Effector CD8-positive, alpha-beta T cell (primary cell): Measurements from ENCODE around the gene TCERG1L.

Experiments used
- DNase-seq: peaks from one replicate; lab custom pipeline; 2025; lab: John Stamatoyannopoulos, UW

Gene TCERG1L

DNA sequence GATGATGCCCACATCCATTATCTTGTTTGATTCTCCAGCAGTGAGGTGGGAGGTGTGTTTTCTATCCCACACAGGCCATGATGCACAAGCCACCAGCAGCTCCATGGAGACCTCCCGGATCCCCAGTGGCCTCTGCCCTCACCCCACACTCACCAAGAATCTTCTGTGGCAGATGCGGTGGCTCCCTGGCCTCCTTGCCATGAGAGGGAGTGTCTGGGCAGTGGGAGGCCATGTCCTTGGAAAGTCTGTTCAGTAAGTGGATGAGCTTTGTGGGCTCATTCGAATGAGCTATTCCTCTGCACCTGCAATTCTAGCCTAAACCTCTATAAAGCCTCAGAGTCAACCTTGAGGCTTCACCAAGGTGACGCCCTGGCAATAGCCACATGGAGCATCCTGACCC lies 243.8 kb downstream of the TCERG1L start:
- no peak for DNase-seq

DNA sequence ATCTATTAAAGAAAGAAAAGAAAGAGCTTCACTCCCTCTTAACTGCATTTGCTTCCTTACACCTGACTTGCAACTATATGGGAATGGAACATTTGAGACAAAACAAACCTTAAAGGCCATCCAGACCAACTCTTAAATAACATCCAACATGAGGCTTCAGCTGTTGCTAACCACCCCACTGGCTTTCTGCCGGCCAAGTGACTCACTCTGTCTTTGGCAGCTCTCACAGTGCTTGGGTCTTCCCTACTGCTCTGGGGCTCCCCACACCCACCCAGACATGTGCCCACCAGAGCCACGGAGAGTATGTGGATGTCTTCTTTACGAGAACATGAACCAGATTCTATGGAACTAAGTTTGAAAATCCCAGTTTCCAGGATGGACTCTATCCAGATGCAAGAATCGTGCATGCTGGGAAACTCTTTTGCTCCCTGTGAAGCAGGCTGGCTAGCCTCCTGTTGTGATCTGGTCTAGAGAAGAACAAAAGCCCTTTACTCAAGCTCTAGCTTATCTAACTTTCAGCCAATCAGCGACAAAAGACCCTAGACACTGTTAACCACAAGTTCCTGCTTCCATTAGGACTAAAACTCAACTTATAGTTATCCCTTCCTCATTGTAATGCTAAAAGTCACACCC lies 245.7 kb downstream of the TCERG1L start:
- no peak for DNase-seq

DNA sequence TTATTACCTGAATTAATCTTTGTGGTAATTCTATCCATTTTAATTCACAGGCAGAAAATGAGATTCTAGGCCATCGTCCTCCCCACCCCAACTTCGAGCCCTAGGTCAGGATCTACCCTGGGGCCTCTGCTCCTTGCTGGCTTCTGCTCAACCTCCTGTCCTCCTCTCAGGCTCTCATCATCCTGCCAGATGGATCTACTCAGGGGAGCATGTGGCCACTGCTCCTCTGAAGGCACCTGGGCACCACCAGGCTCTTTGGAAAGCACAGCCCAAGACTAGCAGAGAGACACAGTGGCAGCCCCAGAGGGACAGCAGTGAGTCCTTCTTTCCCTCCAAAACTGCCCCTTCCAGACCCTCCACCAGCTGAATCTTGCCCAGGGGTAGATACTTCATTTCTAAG lies 248.2 kb downstream of the TCERG1L start:
- DNase-seq, result no peak

DNA sequence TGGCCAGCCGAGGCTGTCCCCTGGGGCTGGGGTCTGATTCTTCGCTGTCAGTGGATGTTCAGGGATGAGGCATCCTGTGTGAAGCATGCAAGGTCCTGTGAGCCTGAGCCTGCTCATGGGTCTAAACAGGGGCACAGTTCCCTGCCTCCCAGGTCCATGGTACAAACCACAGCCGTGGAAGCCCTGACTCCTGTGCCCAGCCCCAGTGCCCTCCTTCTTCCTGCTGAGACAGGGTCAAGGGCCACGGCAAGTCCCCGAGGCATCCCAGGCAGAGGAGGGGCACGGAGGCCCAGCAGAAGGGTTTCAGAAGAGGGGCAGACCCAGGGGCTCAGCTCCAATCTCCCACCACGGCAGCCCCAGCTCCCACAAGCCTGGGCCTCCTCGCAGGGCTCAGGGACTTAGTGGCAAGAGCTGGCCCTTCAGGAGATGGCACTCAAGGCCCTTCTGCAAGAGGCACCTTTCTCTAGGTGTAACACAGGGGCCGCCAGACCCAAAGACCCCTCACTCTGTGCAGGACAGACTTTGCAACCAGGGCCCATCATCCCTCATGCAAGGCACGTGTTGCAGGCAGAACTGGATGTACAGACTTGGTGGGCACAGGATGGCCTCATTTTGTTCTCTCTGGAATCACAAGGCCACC lies 248.8 kb downstream of the TCERG1L start:
- no peak for DNase-seq

DNA sequence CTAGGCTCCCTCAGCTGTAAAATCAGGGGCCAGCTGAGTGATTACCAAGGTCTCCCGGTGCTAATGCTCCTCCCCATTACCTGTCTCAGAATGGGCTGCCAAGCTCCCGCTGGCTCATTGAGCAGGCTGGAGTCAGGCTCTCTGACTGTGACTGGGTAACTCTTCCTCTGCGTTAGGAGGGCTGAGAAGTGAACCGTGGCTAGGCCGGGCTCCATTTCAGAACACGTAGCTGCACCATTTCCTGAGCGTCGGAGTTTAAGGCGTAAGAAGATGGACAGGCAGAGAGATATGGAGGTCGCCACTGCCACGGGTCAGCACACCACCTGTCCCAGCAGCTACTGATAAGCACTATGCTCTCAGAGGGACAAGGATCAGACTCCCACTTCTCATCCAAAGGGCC lies 250.3 kb downstream of the TCERG1L start:
- no peak for DNase-seq

DNA sequence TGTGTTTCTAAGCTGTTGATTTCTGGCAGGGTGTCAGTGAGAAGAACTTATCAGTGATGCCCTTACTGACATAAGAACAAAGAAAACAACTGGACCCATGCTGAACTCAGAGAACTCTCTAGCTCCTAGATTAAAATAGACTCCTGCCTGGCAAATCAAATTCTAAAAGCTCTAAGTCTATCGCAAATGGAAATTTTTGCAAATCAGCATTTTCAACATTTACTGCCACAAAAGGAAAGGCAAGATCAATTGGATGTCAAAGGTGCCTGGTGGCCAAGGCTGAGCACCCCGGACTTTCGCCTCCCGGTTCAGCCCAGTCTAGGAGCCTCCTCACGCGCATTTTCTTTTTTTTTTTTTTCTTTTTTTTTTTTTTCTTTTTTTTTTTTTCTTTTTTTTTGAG lies 251.6 kb downstream of the TCERG1L start:
- no peak for DNase-seq

DNA sequence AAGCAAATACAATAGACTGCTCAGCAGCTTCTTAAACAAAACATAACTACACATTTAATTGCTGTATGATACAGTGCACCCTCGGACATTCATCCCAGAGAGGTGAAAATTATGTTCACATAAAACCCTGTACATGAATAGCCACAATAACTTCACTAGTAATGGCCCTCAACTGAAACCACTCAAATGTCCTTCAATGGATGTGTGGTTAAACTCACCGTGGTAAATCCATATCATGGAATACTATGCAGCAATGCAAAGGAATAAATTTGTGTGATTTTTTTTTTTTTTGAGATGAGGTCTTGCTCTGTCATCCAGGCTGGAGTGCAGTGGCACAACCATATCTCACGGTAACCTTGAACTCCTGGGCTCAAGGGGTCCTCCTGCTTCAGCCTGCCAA lies 252.7 kb downstream of the TCERG1L start:
- DNase-seq, result no peak

DNA sequence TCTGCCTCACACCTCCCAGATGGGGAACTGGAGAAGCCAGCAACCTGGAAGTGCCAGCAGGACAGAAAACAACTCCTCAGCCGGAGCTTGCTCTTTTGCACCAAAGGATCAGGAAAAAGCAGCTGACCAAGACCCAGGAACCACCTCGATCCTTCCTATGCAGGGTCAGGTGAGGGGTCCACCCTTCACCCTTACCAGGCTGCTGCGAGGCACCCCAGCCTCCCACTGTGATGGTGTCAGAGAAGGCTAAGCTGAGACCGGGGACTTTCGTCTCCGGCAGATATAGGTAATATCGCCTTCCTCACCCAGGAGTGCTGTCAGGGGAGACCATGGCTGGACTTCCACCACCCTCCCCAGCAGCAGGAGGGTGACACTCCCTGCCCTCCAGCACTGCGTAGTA lies 254.7 kb downstream of the TCERG1L start:
- no peak for DNase-seq

DNA sequence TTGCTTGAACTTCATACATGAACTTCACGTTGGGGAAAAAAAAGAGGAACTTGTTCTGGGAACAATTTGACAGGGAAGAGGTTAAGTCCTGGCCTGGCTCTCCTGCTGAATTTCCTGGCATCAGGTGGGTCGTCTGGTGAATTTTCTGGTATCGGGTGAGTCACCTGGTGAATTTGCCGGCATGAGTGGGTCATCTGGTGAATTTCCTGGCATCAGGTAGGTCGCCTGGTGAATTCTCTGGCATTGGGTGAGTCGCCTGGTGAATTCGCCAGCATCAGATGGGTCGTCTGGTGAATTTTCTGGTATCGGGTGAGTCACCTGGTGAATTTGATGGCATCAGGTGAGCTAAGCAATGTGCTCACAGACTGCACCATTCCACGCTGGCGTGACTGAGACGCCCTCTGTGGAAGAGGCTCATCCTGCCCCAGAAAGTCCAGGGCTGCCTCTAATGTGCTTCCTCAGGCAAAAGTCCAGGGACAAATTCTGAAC lies 255.4 kb downstream of the TCERG1L start:
- no peak for DNase-seq

DNA sequence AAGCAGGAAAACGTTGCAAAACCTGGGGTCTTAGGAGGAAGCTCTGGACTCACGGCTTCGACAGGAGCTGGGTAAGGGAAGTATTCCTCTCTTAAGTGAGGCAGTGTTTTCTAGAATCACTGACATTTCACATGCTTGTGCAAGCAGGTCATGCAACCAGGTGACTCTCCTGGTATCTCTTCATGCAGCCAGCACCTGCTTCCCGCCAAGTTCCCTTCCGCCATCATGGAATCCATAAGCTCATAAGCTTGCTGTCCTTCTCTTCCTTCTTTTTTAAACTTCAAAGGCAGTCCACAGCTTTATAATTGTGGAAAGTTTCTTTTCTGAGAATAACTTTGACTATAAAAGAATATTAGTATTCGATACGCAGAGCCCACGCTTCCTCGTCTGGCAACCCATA lies 256.1 kb downstream of the TCERG1L start:
- no peak for DNase-seq

DNA sequence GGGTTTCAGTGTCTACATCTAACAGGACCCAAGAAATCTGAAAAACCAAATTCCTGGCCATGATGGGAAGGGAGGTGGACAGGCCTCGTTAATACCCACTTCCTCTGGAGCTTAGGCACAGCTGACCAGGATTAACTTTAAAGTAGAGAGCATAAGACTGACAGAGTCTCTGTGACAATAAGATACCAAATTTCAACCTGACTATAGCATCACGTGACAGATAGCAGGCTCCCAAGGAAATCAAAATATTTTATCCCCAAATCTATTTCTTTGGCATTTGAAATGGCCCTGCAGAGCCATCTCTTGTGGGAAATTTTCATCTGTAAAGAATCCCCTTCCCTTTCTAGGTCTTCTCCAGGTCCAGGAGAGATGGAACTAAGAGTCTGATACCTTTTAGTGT lies 258.3 kb downstream of the TCERG1L start:
- DNase-seq, result no peak

DNA sequence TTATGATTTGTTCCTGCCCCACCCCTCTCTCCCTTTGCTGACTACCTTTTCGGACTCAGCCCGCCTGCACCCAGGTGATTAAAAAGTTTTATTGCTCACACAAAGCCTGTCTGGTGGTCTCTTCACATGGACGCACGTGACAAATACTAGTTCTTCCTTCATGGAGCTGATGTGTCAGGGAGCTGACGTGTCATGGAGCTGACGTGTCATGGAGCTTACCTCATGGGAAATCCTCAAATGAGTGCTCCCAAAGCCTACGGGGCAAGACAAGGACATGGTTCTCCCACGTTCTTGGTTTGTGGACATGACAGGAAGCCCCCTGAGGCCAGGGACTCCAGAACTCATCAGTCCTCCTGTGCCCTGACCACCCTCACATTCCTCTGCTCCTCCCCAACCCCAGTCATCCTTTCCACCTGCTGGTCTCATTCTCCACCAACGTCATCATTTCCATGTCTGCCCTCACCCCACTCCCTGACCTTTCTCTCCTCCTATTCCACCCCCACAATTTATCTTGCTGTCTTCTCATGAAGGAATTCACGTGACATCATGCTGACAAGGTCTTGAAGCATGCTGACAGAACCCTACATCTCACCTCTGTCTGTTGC lies 261.3 kb downstream of the TCERG1L start:
- DNase-seq, result no peak

DNA sequence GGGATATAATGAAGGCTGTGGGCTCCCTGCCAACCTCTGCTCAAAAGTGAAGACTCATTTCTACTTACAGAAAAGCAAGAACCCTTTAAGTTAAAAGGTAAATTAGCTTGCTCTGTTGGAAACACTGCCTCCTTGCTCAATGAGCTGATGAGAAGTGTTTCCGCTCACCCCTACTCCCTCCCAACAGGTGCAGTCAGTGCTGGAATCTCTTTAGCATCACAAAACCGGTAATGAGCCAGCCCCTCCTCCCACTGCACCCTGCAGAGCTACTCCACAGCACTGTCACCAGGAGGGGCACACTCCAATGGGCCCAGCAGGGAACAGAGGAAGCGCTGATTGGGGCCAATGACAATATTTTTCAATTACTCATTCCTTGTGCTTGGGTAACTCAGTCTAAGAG lies 262.5 kb downstream of the TCERG1L start:
- no peak for DNase-seq

DNA sequence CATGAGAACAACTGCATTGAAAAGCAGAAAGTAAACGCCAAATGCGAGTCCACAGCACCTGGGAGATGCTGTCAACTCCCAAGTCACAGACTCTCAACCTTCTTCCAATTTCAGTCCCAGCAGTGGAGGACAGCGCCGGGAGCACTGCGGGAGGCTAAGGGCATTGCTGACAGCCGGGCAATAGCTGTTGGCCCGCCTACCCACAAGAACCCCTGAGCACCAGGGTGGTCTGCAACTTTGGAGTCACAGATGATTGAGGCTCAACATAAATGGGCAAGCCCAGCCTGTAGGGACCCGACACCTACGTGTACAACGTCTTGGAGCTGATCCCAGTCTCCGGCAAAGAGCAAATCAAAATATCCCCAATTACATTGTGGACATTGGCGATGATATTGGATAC lies 262.9 kb downstream of the TCERG1L start:
- no peak for DNase-seq

DNA sequence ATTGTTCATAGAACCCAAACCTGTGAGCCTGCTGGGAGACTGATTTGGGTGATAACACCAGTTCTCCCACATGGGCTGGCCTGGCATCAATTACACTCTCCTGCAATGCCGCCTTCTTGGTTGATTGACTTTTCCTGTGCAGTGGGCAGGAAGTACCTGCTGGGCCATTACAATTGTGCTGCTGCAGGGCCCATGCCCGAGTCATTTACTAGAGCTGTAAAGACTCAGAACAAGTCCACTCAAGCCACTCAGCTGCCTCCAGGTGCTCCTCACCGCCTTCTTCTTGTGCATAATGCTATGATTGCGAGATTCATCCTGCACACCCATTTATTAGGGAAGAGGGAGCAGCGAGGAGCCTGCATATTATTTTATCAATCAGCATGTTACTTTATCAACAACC lies 264.0 kb downstream of the TCERG1L start:
- no peak for DNase-seq

DNA sequence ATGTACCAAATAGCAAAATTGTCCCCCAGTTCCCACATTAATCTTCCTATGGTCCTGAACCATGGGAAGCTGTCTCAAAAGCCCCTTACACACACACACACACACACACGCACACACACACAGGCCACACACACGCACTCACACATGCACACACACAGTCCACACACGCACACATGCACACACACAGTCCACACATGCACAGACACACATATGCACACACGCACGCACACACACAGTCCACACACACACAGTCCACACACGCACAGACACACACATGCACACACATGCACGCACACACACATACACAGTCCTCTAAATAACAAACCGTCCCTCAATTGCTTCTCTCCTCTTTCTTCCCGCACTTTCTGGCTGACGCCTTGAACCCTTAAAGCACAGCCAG lies 265.3 kb downstream of the TCERG1L start:
- DNase-seq, result no peak

DNA sequence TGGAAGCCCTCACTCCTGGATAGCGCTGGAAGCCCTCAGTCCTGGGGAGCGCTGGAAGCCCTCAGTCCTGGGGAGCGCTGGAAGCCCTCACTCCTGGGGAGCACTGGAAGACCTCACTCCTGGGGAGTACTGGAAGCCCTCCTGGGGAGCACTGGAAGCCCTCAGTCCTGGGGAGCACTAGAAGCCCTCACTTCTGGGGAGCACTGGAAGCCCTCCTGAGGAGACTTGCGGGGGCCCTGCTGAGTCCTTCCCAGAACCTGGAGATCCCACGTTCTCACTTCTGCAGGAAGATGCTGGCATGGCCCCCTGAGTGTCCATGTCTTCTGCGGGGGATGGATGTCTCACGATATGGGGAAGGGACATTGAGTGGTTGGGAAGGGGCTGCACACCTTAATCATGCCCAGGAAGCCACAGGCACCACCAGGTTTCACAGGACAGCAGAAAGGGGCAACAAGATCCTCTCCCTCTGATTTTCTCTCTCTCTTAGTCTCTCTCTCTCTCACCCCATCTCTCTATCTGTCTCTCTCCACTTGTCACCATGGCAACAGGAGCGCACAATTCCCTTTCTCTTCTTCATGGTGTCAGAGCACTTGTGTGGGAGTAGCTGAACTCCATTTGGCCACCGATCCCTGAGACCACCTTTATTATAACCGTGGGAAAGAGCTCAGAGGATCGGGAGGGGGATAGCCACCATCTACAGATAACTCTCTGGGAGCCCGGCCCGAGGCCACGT lies 267.0 kb downstream of the TCERG1L start:
- no peak for DNase-seq

DNA sequence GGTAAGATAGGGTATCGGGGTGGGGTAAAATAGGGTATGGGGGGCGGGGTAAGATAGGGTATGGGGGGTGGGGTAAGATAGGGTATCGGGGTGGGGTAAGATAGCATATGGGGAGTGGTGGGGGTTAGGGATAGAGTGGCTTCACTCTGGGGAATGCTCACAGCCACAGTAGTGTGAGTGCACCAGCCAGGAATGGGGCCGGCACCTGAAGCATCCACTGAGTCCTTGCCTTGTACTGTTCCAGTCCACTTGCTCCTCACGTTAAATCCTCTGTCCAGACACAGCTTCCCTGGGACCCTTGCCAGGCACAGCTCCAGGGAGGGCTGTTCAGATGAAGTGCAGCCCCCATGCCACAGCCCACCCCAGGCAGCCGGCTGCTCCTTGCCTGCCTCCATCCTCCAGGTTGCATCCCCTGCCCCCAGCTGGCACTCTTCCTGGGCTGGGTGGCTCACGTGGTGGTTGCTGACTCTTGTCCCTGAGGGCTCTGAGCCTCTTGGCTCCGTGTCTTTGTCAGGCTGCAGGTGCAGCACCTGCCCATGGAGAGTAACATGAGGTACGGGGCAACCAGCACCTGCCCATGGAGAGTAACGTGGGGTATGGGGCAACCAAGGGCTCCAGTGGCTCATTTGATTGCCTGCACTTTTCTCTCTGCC lies 268.4 kb downstream of the TCERG1L start:
- no peak for DNase-seq
